ENCODE results near the gene BARX2.

- TF ChIP-seq, protein P1, sequence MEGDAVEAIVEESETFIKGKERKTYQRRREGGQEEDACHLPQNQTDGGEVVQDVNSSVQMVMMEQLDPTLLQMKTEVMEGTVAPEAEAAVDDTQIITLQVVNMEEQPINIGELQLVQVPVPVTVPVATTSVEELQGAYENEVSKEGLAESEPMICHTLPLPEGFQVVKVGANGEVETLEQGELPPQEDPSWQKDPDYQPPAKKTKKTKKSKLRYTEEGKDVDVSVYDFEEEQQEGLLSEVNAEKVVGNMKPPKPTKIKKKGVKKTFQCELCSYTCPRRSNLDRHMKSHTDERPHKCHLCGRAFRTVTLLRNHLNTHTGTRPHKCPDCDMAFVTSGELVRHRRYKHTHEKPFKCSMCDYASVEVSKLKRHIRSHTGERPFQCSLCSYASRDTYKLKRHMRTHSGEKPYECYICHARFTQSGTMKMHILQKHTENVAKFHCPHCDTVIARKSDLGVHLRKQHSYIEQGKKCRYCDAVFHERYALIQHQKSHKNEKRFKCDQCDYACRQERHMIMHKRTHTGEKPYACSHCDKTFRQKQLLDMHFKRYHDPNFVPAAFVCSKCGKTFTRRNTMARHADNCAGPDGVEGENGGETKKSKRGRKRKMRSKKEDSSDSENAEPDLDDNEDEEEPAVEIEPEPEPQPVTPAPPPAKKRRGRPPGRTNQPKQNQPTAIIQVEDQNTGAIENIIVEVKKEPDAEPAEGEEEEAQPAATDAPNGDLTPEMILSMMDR (IDR thresholded peaks at IDR 0.05): no peak
- TF ChIP-seq POLR2AphosphoS5 (IDR thresholded peaks at IDR 0.05): no peak
Measured at GRCh38 chr11:129426776-129427175, 51.1 kb downstream of the BARX2 start.
